Ovary (tissue), 9 donors: Measurements from ENCODE around the gene CDHR1. TPM values are rescaled to one million over a fixed set of nuclear protein-coding genes. Genes with fewer than 3 reads are reported as not detected.

ENCODE experiments used
- DNase-seq, 5 donors: peaks; one replicate each; pipeline ENCODE4 v3.0.0-alpha.2; 2019 to 2020
- H3K27ac ChIP-seq, 2 donors: fragments of 200-600 bp; one replicate each; pipeline versions ENCODE4 v1.5.1 to v1.8.0; 2019 to 2022
- H3K27me3 ChIP-seq: fragments of 200-600 bp; one replicate; pipeline ENCODE4 v1.8.0; 2022
- H3K36me3 ChIP-seq: fragments of 200-600 bp; sonication (generic); one replicate; pipeline ENCODE4 v1.5.1; 2019
- H3K4me1 ChIP-seq: one replicate; pipeline ENCODE4 v1.8.1; 2013; ENCODE audit warnings: mild to moderate bottlenecking, moderate library complexity; ENCODE audit not compliant: insufficient read depth
- H3K4me3 ChIP-seq: fragments of 200-600 bp; sonication (generic); one replicate; pipeline ENCODE4 v1.5.1; 2017
- H3K9me3 ChIP-seq, 2 donors: fragments of 200-600 bp in 1 of 2; sonication (generic) in 1 of 2; one replicate each; pipeline versions ENCODE4 v1.5.1 to v1.8.1; 2013 to 2019; ENCODE audit warnings: mild to moderate bottlenecking in 1 of 2, moderate library complexity in 1 of 2
- CTCF ChIP-seq, 3 donors: fragments of 450-650 bp in 2 of 3; fragments of 200-600 bp in 1 of 3; IDR thresholded peaks; one replicate each; pipeline versions ENCODE4 v1.5.1 to v1.8.0; 2016 to 2022; ENCODE audit warnings: antibody characterized with exemption in 3 of 3, mild to moderate bottlenecking in 1 of 3
- EP300 ChIP-seq: sonication (generic); formaldehyde crosslinking; IDR thresholded peaks from one replicate; pipeline ENCODE4 v1.6.1; 2017; ENCODE audit warnings: antibody characterized with exemption
- POLR2A ChIP-seq: fragments of 450-650 bp; IDR thresholded peaks from one replicate; pipeline ENCODE4 v1.6.1; 2017; ENCODE audit warnings: antibody characterized with exemption, mild to moderate bottlenecking, moderate library complexity
- WGBS, 3 donors: extraction: QIAGEN DNeasy Blood & Tissue Kit in 1 of 3; methylation state at CpG; one replicate each; pipeline versions ENCODE4 v1.1.5 to v1.1.7; 2013 to 2017; 5-methylcytosine and 5-hydroxymethylcytosine counted together
- intact Hi-C, 4 donors: fragments of 100-400 bp; cut with DNase I; formaldehyde crosslinking; loops; one replicate each; pipeline versions ENCODE4 v1.11.0 to v1.15.1; 2022 to 2023
- polyA plus RNA-seq, 2 donors: library from polyadenylated mRNA; stranded (reverse); fragments of 200-250 nt in 1 of 2; fragments of 350-450 nt in 1 of 2; fragmentation: Illumina TruSeq in 1 of 2; extraction: RNeasy Lipid Tissue Mini Kit (QIAGEN cat#74804) in 1 of 2; gene quantifications; one replicate each; pipeline ENCODE4 v1.2.3, GENCODE V29; 2013 to 2014
- total RNA-seq, 7 donors: library from RNA; depleted of rRNA in 2 of 7; stranded (reverse); fragments of >200 nt in 2 of 7; fragmentation: NEBNext Ultra II Directional in 3 of 7; extraction: Animal tissue kit (Norgen Biotek cat#: 25700) in 3 of 7; gene quantifications; one replicate each; pipeline versions ENCODE4 v1.1.0 to v1.2.4, GENCODE V29; 2016 to 2023
- donor health status: DM: no; HTN: no; CAD: no; lungs with moderate emphysema.
- donor health status: DM: no; HTN: no; CAD: no.
- donor health status: Bipolar disorder and iron deficiency.
- donor health status: DM: yes; HTN: yes; CAD: no.
- donor health status: DM: no; HTN: no; CAD: no.
- donor health status: DM: yes; HTN: yes; CAD: no.

CDHR1 gene
- total and polyA plus RNA-seq, 9 donors = 0.08 to 2.2 (median 0.69) TPM

GRCh38 chr10:84264611-84265141, 70.3 kb downstream of the CDHR1 start:
- H3K4me1 ChIP-seq = peaks cover 1% of the 10 kb centered on the region
- 0 to 2% (median 1%) methylated on average over 11 of the region's 11 CpGs for WGBS, 3 donors
- intact Hi-C loops = loop anchor here (2.0 to 10.0 kb wide), 5 partner anchors 110 to 278 kb away; no protein-coding TSS in a partner anchor
- no peak for TF ChIP-seq POLR2A
- peak; percentile 58 to 79 (median 65) for TF ChIP-seq CTCF (IDR thresholded peaks at IDR 0.05)
- no peaks in the 10 kb centered on the region for H3K27me3 ChIP-seq
- DNase-seq = peak; percentile 30 to 69 (median 62)
- no peak overlapping the region for H3K27ac ChIP-seq
- H3K36me3 ChIP-seq = no peaks in the 10 kb centered on the region
- H3K4me3 ChIP-seq = no peak overlapping the region
- H3K9me3 ChIP-seq = no peaks in the 10 kb centered on the region

GRCh38 chr10:84265418-84265817, 71.1 kb downstream of the CDHR1 start:
- no peak for TF ChIP-seq CTCF (IDR thresholded peaks at IDR 0.05)
- no peak for TF ChIP-seq EP300
- no peak for TF ChIP-seq POLR2A
- Histone ChIP-seq H3K36me3 (no peaks in the 10 kb centered on the region), H3K9me3 (no peaks in the 10 kb centered on the region), H3K27ac (no peak overlapping the region), H3K27me3 (no peaks in the 10 kb centered on the region), H3K4me1 (peaks cover 1% of the 10 kb centered on the region), H3K4me3 (no peak overlapping the region)
- intact Hi-C loops = loop anchor here (2.0 to 10.0 kb wide), 4 partner anchors 109 to 275 kb away; no protein-coding TSS in a partner anchor
- no peak for DNase-seq
- 72 to 82% (median 79%) methylated on average over 4 of the region's 4 CpGs for WGBS, 3 donors

- Histone ChIP-seq H3K36me3 (no peaks in the 10 kb centered on the region), H3K27ac (no peak overlapping the region), H3K9me3 (no peaks in the 10 kb centered on the region), H3K27me3 (no peaks in the 10 kb centered on the region), H3K4me1 (peaks cover 1% of the 10 kb centered on the region), H3K4me3 (no peak overlapping the region)
- no peak for DNase-seq
- WGBS, 3 donors = 29 to 39% (median 37%) methylated on average over 7 of the region's 7 CpGs
- intact Hi-C loops = loop anchor here in 2 of 4 donors (5.0 to 10.0 kb wide), 2 partner anchors 107 to 270 kb away; no protein-coding TSS in a partner anchor
- no peak for TF ChIP-seq CTCF (IDR thresholded peaks at IDR 0.05)
- TF ChIP-seq EP300 = no peak
- no peak for TF ChIP-seq POLR2A
Measured at GRCh38 chr10:84267503-84268126, 73.3 kb downstream of the CDHR1 start.

GRCh38 chr10:84269162-84269561, 74.8 kb downstream of the CDHR1 start:
- intact Hi-C loops = loop anchor here in 2 of 4 donors (5.0 to 10.0 kb wide), 2 partner anchors 106 to 268 kb away; no protein-coding TSS in a partner anchor
- no peak for TF ChIP-seq CTCF (IDR thresholded peaks at IDR 0.05)
- no peak for TF ChIP-seq POLR2A
- no peak for TF ChIP-seq EP300
- 52 to 63% (median 55%) methylated on average over 1 of the region's 1 CpG for WGBS, 3 donors
- Histone ChIP-seq H3K27me3 (no peaks in the 10 kb centered on the region), H3K9me3 (no peaks in the 10 kb centered on the region), H3K36me3 (no peaks in the 10 kb centered on the region), H3K4me3 (no peak overlapping the region), H3K4me1 (peaks cover 1% of the 10 kb centered on the region), H3K27ac (no peak overlapping the region)
- no peak for DNase-seq

Other genes with a start within 250 kb of the CDHR1 start
- 100 to 1,000 TPM in 3 of 7 donors, 10 to 100 TPM in 4; 82.5 to 101 (median 95.6) TPM for gene GHITM, start 55.0 kb upstream of the CDHR1 start, total RNA-seq
- 100 to 1,000 TPM; 101 to 190 TPM for gene GHITM, start 55.0 kb upstream of the CDHR1 start, polyA plus RNA-seq
- gene GPR15LG, start 20.7 kb upstream of the CDHR1 start, total RNA-seq = 1 to 10 TPM in 1 of 7 donors, under 1 TPM in 1, not detected in 5; 0.31 to 3.6 TPM
- gene GPR15LG, start 20.7 kb upstream of the CDHR1 start, polyA plus RNA-seq = not detected
- gene LRIT2, start 31.0 kb downstream of the CDHR1 start, total RNA-seq = not detected
- not detected for gene LRIT2, start 31.0 kb downstream of the CDHR1 start, polyA plus RNA-seq
- not detected for gene LRIT1, start 47.0 kb downstream of the CDHR1 start, total RNA-seq
- gene LRIT1, start 47.0 kb downstream of the CDHR1 start, polyA plus RNA-seq = not detected
- not detected for gene RGR, start 50.5 kb downstream of the CDHR1 start, total RNA-seq
- gene RGR, start 50.5 kb downstream of the CDHR1 start, polyA plus RNA-seq = not detected
- 10 to 100 TPM; 26.5 to 86.3 (median 51.5) TPM for gene CCSER2, start 134.1 kb downstream of the CDHR1 start, total RNA-seq
- gene CCSER2, start 134.1 kb downstream of the CDHR1 start, polyA plus RNA-seq = 10 to 100 TPM; 12.2 to 32.2 TPM